Fibroblast of pulmonary artery (primary cell): ENCODE measurements around the gene ITM2B.
"Not testable (repeated sequence)": the region's sequence is repeated elsewhere in the genome, so short reads cannot be mapped to it uniquely, and the experiment has no call there.

Experiments used
- DNase-seq: peaks from one replicate; pipeline ENCODE4 v3.0.0-alpha.2; 2010; ENCODE audit warnings: low read depth
- H3K4me3 ChIP-seq: replicated peaks from 2 replicates; pipeline ENCODE4 v1.5.1; 2011; ENCODE audit warnings: low read depth, mild to moderate bottlenecking, control low read depth, low read length, moderate library complexity
- TF ChIP-seq, protein P1 (sequence below): IDR thresholded peaks from 2 replicates; pipeline ENCODE4 v1.5.1; 2011; ENCODE audit warnings: mild to moderate bottlenecking, control low read depth, low read length, inconsistent platforms; ENCODE audit errors: missing control alignments

The ITM2B gene

DNA sequence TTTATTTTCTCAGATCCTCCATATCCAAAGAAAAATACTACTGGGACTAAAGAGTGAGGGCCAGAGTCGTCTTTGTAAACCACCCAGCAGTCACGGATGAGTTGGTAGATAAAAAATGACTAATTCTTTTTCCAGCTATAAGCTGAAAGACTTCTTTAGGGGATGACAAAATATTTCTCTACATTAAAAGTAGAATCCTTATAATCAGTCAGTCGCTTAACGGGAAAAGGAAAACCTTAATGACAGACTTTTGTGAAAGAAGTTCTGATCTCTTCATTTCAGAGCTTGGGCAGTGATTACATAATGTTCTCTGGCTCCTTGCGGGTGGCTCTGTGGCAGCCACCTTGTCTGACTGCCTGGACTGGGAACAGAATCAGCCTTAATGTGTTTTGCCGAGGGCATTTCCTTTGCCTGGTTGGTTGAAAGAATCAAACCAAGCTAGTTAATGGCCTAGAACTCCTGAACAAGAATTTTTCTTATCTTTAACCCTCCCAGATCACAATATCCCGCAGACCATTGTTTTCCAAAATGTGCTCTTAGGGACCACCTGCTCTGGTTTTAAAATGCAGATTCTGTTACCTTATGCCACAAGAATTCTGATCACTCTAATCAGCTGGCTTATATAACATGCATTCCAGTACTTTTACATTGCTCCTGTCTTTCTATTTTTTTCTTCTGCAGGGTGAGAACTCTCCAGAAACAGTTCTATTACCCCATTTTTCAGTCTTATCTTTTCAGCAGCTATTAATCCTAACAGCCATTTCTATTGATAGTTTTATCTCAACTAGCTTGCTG, 2.5 kb downstream of the ITM2B start:
- peak; percentile 44 for DNase-seq
- TF ChIP-seq, protein P1, sequence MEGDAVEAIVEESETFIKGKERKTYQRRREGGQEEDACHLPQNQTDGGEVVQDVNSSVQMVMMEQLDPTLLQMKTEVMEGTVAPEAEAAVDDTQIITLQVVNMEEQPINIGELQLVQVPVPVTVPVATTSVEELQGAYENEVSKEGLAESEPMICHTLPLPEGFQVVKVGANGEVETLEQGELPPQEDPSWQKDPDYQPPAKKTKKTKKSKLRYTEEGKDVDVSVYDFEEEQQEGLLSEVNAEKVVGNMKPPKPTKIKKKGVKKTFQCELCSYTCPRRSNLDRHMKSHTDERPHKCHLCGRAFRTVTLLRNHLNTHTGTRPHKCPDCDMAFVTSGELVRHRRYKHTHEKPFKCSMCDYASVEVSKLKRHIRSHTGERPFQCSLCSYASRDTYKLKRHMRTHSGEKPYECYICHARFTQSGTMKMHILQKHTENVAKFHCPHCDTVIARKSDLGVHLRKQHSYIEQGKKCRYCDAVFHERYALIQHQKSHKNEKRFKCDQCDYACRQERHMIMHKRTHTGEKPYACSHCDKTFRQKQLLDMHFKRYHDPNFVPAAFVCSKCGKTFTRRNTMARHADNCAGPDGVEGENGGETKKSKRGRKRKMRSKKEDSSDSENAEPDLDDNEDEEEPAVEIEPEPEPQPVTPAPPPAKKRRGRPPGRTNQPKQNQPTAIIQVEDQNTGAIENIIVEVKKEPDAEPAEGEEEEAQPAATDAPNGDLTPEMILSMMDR = no peak
- peak overlapping the region; percentile 85 for H3K4me3 ChIP-seq

- DNase-seq = peak; percentile 81
- TF ChIP-seq, protein P1 = no peak
Observed at GRCh38 chr13:48236528-48237353, 3.7 kb downstream of the ITM2B start.

DNA sequence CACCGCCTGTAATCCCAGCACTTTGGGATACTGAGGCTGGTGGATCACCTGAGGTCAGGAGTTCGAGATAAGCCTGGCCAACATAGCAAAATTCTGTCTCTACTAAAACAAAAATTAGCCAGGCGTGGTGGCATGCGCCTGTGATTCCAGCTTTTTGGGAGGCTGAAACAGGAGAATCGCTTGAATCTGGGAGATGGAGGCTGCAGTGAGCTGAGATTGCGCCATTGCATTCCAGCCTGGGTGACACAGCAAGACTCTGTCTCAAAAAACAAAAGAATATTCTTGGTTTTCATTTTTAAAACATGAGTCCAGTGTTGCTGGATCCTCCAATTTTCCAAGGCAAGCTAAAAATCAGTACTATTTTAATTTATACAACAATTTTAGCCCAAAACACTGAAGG, 6.4 kb downstream of the ITM2B start:
- not testable (repeated sequence) for DNase-seq, H3K4me3 ChIP-seq

More at GRCh38 chr13:48236528-48237353, 3.7 kb downstream of the ITM2B start:
- peak overlapping the region; percentile 85 for H3K4me3 ChIP-seq

GRCh38 chr13:48241651-48242050, 8.6 kb downstream of the ITM2B start:
- H3K4me3 ChIP-seq = no peak overlapping the region
- no peak for DNase-seq
- TF ChIP-seq, protein P1 = no peak

- no peak overlapping the region for H3K4me3 ChIP-seq
- DNase-seq = no peak
- TF ChIP-seq, protein P1 = no peak
Observed at GRCh38 chr13:48242677-48243076, 9.7 kb downstream of the ITM2B start.

DNA sequence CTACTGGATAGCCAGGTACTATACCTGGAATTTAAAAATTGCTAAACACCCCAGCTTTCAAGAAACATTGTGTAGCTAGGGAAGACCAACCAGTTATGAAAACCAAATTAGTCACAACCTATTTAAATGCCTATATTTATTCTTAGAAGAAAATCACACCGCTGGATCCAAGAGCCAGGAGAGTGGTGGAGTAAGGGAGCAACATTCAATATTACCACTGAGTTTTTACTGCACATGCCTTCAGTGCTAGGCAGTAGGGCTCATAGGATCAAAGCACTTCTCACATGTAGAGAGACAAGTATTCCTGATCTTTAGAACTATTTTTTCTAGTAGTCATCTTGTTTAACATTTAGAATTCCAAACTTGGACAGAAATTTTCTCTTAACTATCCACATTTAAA, 11.2 kb downstream of the ITM2B start:
- TF ChIP-seq, protein P1 = no peak
- no peak overlapping the region for H3K4me3 ChIP-seq
- DNase-seq = no peak

GRCh38 chr13:48246102-48246501, 13.1 kb downstream of the ITM2B start:
- H3K4me3 ChIP-seq = no peak overlapping the region
- DNase-seq = no peak
- TF ChIP-seq, protein P1 = no peak
